ENCODE data around the gene C7orf33. TPM values are rescaled to one million over a fixed set of nuclear protein-coding genes. Genes with fewer than 3 reads are reported as not detected.

Gene C7orf33
- total RNA-seq, 5 donors from 2014 or later (not counting 1 experiment from before 2014, with no cell fraction given): not detected

DNA sequence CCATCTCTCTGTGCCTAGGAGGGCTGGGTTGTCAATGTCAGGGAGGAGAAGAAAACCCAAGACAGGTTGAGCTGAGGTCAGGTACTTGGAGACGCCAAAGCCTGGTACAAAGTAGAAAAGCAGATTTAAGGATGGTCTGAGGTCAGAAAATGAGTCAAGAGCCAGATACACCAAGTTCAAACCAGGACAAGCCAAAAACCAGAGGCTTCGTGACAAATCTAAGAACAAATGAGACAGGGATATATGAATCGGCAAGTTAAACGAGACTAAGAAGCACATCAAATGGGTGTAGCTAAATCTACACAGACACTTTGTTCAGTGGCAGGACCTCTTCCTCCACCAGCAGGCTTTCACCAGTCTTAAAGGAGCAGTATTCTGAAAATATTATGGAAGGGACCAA lies 34.2 kb downstream of the C7orf33 start:
- no peaks in the 10 kb centered on the region for H3K36me3 Mint-ChIP-seq
- Histone ChIP-seq H3K36me3 (ENCODE audit: control insufficient read depth in 2 of 2, extremely low read depth in 1 of 2, insufficient read depth in 1 of 2, low read length in 1 of 2) (no peaks in the 10 kb centered on the region), H3K4me1 (ENCODE audit: control insufficient read depth in 1 of 2, extremely low read depth in 1 of 2, insufficient read depth in 2 of 2, low read length in 2 of 2) (peaks cover 30 to 32% of the 10 kb centered on the region in 2 experiments), H3K9me3 (no peaks in the 10 kb centered on the region), H3K27ac (ENCODE audit: low read length) (no peak overlapping the region), H3K27me3 (replicated peaks in 1 of 2; ENCODE audit: control insufficient read depth in 2 of 2, extremely low read depth in 1 of 2, insufficient read depth in 2 of 2, low read length in 1 of 2) (peaks cover 0 to 14% of the 10 kb centered on the region in 2 experiments), H3K4me3 (ENCODE audit: control insufficient read depth in 1 of 2, extremely low read depth in 1 of 2, low read length in 1 of 2) (peak overlapping the region in 1 of 2 donors; percentile 15)
- ATAC-seq (replicated peaks in 1 of 4) (no peak), DNase-seq (no peak)
- peaks cover 6 to 14% of the 10 kb centered on the region in 2 donors for H3K27me3 Mint-ChIP-seq
- WGBS (ENCODE audit: insufficient coverage): 80% methylated on average over 1 of the region's 4 CpGs
- H3K4me3 Mint-ChIP-seq: peak overlapping the region in 1 of 3 donors; percentile 0
- ChIA-PET CTCF (interaction anchor here (0.8 to 1.1 kb wide), 2 partner anchors 30 to 95 kb away, joined by 3 to 5 read pairs; no protein-coding TSS in a partner anchor), POLR2A (interaction anchor here (0.7 to 1.0 kb wide), 2 partner anchors 13 to 76 kb away, joined by 4 read pairs; no protein-coding TSS in a partner anchor)
- H3K9me3 Mint-ChIP-seq: no peaks in the 10 kb centered on the region
- peaks cover 52 to 54% (median 52%) of the 10 kb centered on the region in 3 donors for H3K4me1 Mint-ChIP-seq
- peak overlapping the region in 1 of 2 donors; percentile 3 for H3K27ac Mint-ChIP-seq

GRCh38 chr7:148625342-148625741 lies 34.8 kb downstream of the C7orf33 start:
- no peaks in the 10 kb centered on the region for H3K36me3 ChIP-seq (ENCODE audit: control insufficient read depth in 2 of 2, extremely low read depth in 1 of 2, insufficient read depth in 1 of 2, low read length in 1 of 2)
- H3K27me3 Mint-ChIP-seq: peaks cover 6 to 16% of the 10 kb centered on the region in 2 donors
- no peak overlapping the region for H3K4me3 Mint-ChIP-seq
- peaks cover 33 to 34% of the 10 kb centered on the region in 2 experiments for H3K4me1 ChIP-seq (ENCODE audit: control insufficient read depth in 1 of 2, extremely low read depth in 1 of 2, insufficient read depth in 2 of 2, low read length in 2 of 2)
- no peak overlapping the region for H3K27ac Mint-ChIP-seq
- no peaks in the 10 kb centered on the region for H3K36me3 Mint-ChIP-seq
- DNase-seq (no peak), ATAC-seq (replicated peaks in 1 of 4) (no peak)
- H3K4me3 ChIP-seq (ENCODE audit: control insufficient read depth in 1 of 2, extremely low read depth in 1 of 2, low read length in 1 of 2): no peak overlapping the region
- no peak overlapping the region for H3K27ac ChIP-seq (ENCODE audit: low read length)
- POLR2A ChIA-PET: interaction anchor here (0.6 to 1.0 kb wide), 2 partner anchors 13 to 17 kb away, joined by 4 to 9 read pairs; no protein-coding TSS in a partner anchor
- H3K9me3 ChIP-seq: no peaks in the 10 kb centered on the region
- CTCF ChIA-PET: no interaction called here
- H3K27me3 ChIP-seq (replicated peaks in 1 of 2; ENCODE audit: control insufficient read depth in 2 of 2, extremely low read depth in 1 of 2, insufficient read depth in 2 of 2, low read length in 1 of 2): peaks cover 0 to 12% of the 10 kb centered on the region in 2 experiments
- peaks cover 56 to 60% (median 58%) of the 10 kb centered on the region in 3 donors for H3K4me1 Mint-ChIP-seq
- WGBS (ENCODE audit: insufficient coverage): 100% methylated on average over 1 of the region's 3 CpGs
- no peaks in the 10 kb centered on the region for H3K9me3 Mint-ChIP-seq

- no CpG with 5 or more reads among the region's 3 CpGs for WGBS (ENCODE audit: insufficient coverage)
- Mint-ChIP-seq H3K27ac (no peak overlapping the region), H3K9me3 (peaks cover 0 to under 1% (median 0%) of the 10 kb centered on the region in 3 donors), H3K4me1 (peaks cover 52 to 58% (median 53%) of the 10 kb centered on the region in 3 donors), H3K4me3 (peak overlapping the region in 1 of 3 donors; percentile 52), H3K27me3 (peaks cover 0 to 6% of the 10 kb centered on the region in 2 donors), H3K36me3 (no peaks in the 10 kb centered on the region)
- DNase-seq: no peak
- ATAC-seq (replicated peaks in 1 of 4): no peak
- no peaks in the 10 kb centered on the region for H3K9me3 ChIP-seq
- H3K4me1 ChIP-seq (ENCODE audit: control insufficient read depth in 1 of 2, extremely low read depth in 1 of 2, insufficient read depth in 2 of 2, low read length in 2 of 2): peaks cover 31 to 33% of the 10 kb centered on the region in 2 experiments
- peaks cover 0 to 10% of the 10 kb centered on the region in 2 experiments for H3K27me3 ChIP-seq (replicated peaks in 1 of 2; ENCODE audit: control insufficient read depth in 2 of 2, extremely low read depth in 1 of 2, insufficient read depth in 2 of 2, low read length in 1 of 2)
- no peak overlapping the region for H3K27ac ChIP-seq (ENCODE audit: low read length)
- POLR2A ChIA-PET: interaction anchor here in 1 of 2 donors (0.7 kb wide), 1 partner anchor 71 kb away, joined by 7 read pairs; the partner anchor contains the start of gene CUL1
- CTCF ChIA-PET: interaction anchor here (0.5 to 0.6 kb wide), 2 partner anchors 77 to 182 kb away, joined by 4 read pairs; no protein-coding TSS in a partner anchor
- H3K36me3 ChIP-seq (ENCODE audit: control insufficient read depth in 2 of 2, extremely low read depth in 1 of 2, insufficient read depth in 1 of 2, low read length in 1 of 2): no peaks in the 10 kb centered on the region
- no peak overlapping the region for H3K4me3 ChIP-seq (ENCODE audit: control insufficient read depth in 1 of 2, extremely low read depth in 1 of 2, low read length in 1 of 2)
Measured at GRCh38 chr7:148626828-148627227, 36.3 kb downstream of the C7orf33 start.

GRCh38 chr7:148628011-148628410 lies 37.4 kb downstream of the C7orf33 start:
- no peak overlapping the region for H3K4me3 ChIP-seq (ENCODE audit: control insufficient read depth in 1 of 2, extremely low read depth in 1 of 2, low read length in 1 of 2)
- ATAC-seq (replicated peaks in 1 of 4): no peak
- ChIA-PET POLR2A (interaction anchor here (0.6 kb wide), 3 partner anchors 63 to 258 kb away, joined by 3 to 7 read pairs (median 4); no protein-coding TSS in a partner anchor), CTCF (interaction anchor here in 1 of 2 donors (0.7 kb wide), 1 partner anchor 363 kb away, joined by 5 read pairs; no protein-coding TSS in a partner anchor)
- Mint-ChIP-seq H3K36me3 (no peaks in the 10 kb centered on the region), H3K4me1 (peaks cover 54 to 61% (median 59%) of the 10 kb centered on the region in 3 donors), H3K27me3 (peaks cover 0 to 6% of the 10 kb centered on the region in 2 donors), H3K27ac (peak overlapping the region; percentile 11 to 36), H3K9me3 (peaks cover 0 to 4% (median 0%) of the 10 kb centered on the region in 3 donors), H3K4me3 (peak overlapping the region in 2 of 3 donors; percentile 29 to 55)
- H3K27me3 ChIP-seq (replicated peaks in 1 of 2; ENCODE audit: control insufficient read depth in 2 of 2, extremely low read depth in 1 of 2, insufficient read depth in 2 of 2, low read length in 1 of 2): peaks cover 0 to 6% of the 10 kb centered on the region in 2 experiments
- no peaks in the 10 kb centered on the region for H3K36me3 ChIP-seq (ENCODE audit: control insufficient read depth in 2 of 2, extremely low read depth in 1 of 2, insufficient read depth in 1 of 2, low read length in 1 of 2)
- no peaks in the 10 kb centered on the region for H3K9me3 ChIP-seq
- H3K4me1 ChIP-seq (ENCODE audit: control insufficient read depth in 1 of 2, extremely low read depth in 1 of 2, insufficient read depth in 2 of 2, low read length in 2 of 2): peaks cover 32 to 35% of the 10 kb centered on the region in 2 experiments
- 59% methylated on average over 6 of the region's 7 CpGs for WGBS (ENCODE audit: insufficient coverage)
- no peak for DNase-seq
- no peak overlapping the region for H3K27ac ChIP-seq (ENCODE audit: low read length)

DNA sequence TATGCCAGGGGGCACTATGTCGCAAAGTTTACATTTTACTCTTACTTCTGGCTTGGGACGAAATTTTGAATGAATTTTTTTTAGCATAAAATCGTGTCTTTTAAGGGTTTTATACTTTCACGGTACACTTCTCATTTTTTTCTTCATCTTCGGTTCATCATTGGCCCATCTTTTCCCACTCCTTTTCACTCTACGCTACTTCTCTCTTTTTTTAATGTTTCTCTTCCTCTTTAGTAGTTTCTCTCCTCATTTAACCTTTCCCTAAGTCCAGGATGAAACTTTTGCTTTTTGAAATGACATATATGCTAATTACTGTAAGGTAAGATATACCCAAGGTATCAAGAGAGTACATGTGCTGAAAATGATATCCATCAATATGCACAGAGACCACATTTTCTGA lies 39.5 kb downstream of the C7orf33 start:
- H3K36me3 ChIP-seq (ENCODE audit: control insufficient read depth in 2 of 2, extremely low read depth in 1 of 2, insufficient read depth in 1 of 2, low read length in 1 of 2): no peaks in the 10 kb centered on the region
- ChIA-PET POLR2A (no interaction called here), CTCF (no interaction called here)
- no peak overlapping the region for H3K27ac ChIP-seq (ENCODE audit: low read length)
- DNase-seq: no peak
- peaks cover 0 to 8% of the 10 kb centered on the region in 2 experiments for H3K27me3 ChIP-seq (replicated peaks in 1 of 2; ENCODE audit: control insufficient read depth in 2 of 2, extremely low read depth in 1 of 2, insufficient read depth in 2 of 2, low read length in 1 of 2)
- peaks cover 52 to 61% (median 59%) of the 10 kb centered on the region in 3 donors for H3K4me1 Mint-ChIP-seq
- no peak overlapping the region for H3K4me3 ChIP-seq (ENCODE audit: control insufficient read depth in 1 of 2, extremely low read depth in 1 of 2, low read length in 1 of 2)
- H3K9me3 ChIP-seq: no peaks in the 10 kb centered on the region
- no peak overlapping the region for H3K4me3 Mint-ChIP-seq
- peaks cover 0 to 1% of the 10 kb centered on the region in 2 donors for H3K27me3 Mint-ChIP-seq
- peaks cover 32 to 33% of the 10 kb centered on the region in 2 experiments for H3K4me1 ChIP-seq (ENCODE audit: control insufficient read depth in 1 of 2, extremely low read depth in 1 of 2, insufficient read depth in 2 of 2, low read length in 2 of 2)
- 100% methylated on average over 2 of the region's 6 CpGs for WGBS (ENCODE audit: insufficient coverage)
- no peak overlapping the region for H3K27ac Mint-ChIP-seq
- H3K36me3 Mint-ChIP-seq: no peaks in the 10 kb centered on the region
- no peak for ATAC-seq (replicated peaks in 1 of 4)
- H3K9me3 Mint-ChIP-seq: peaks cover 0 to 11% (median 0%) of the 10 kb centered on the region in 3 donors

GRCh38 chr7:148633761-148634160 lies 43.2 kb downstream of the C7orf33 start:
- H3K4me1 Mint-ChIP-seq: peaks cover 23 to 33% (median 31%) of the 10 kb centered on the region in 3 donors
- Histone ChIP-seq H3K27ac (ENCODE audit: low read length) (no peak overlapping the region), H3K27me3 (replicated peaks in 1 of 2; ENCODE audit: control insufficient read depth in 2 of 2, extremely low read depth in 1 of 2, insufficient read depth in 2 of 2, low read length in 1 of 2) (peaks cover 0 to 15% of the 10 kb centered on the region in 2 experiments), H3K9me3 (no peaks in the 10 kb centered on the region), H3K36me3 (ENCODE audit: control insufficient read depth in 2 of 2, extremely low read depth in 1 of 2, insufficient read depth in 1 of 2, low read length in 1 of 2) (no peaks in the 10 kb centered on the region), H3K4me3 (ENCODE audit: control insufficient read depth in 1 of 2, extremely low read depth in 1 of 2, low read length in 1 of 2) (no peak overlapping the region), H3K4me1 (ENCODE audit: control insufficient read depth in 1 of 2, extremely low read depth in 1 of 2, insufficient read depth in 2 of 2, low read length in 2 of 2) (peaks cover 15 to 18% of the 10 kb centered on the region in 2 experiments)
- H3K9me3 Mint-ChIP-seq: peaks cover 0 to 11% (median 0%) of the 10 kb centered on the region in 3 donors
- WGBS (ENCODE audit: insufficient coverage): 72% methylated on average over 2 of the region's 6 CpGs
- H3K27me3 Mint-ChIP-seq: peaks cover 0 to 3% of the 10 kb centered on the region in 2 donors
- CTCF ChIA-PET: no interaction called here
- POLR2A ChIA-PET: no interaction called here
- H3K4me3 Mint-ChIP-seq: peak overlapping the region in 1 of 3 donors; percentile 44
- ATAC-seq (replicated peaks in 1 of 4) (no peak), DNase-seq (no peak)
- no peak overlapping the region for H3K27ac Mint-ChIP-seq
- H3K36me3 Mint-ChIP-seq: no peaks in the 10 kb centered on the region

All from T-cell (primary cell).